Measurements from ENCODE around the gene VPS41. TPM values are rescaled to one million over a fixed set of nuclear protein-coding genes. Genes with fewer than 3 reads are reported as not detected.

Gene VPS41
- polyA plus RNA-seq, 3 donors: 10.6 to 14.6 (median 11.8) TPM

- 40 to 77% (median 70%) methylated on average over 4 of the region's 4 CpGs for WGBS, 3 donors
- no peak overlapping the region for H3K27ac ChIP-seq (ENCODE audit: low read depth, low read length)
Measured at GRCh38 chr7:38704041-38704547, 204.9 kb downstream of the VPS41 start.

- H3K27ac ChIP-seq (ENCODE audit: low read depth, low read length): no peak overlapping the region
- 70 to 88% (median 88%) methylated on average over 4 of the region's 4 CpGs for WGBS, 3 donors
Measured at GRCh38 chr7:38703093-38703492, 205.9 kb downstream of the VPS41 start.

- H3K27ac ChIP-seq (ENCODE audit: low read depth, low read length): no peak overlapping the region
- WGBS, 3 donors: 80 to 87% (median 84%) methylated on average over 10 of the region's 10 CpGs
Measured at GRCh38 chr7:38702002-38702535, 206.9 kb downstream of the VPS41 start.

- no peak overlapping the region for H3K27ac ChIP-seq (ENCODE audit: low read depth, low read length)
- WGBS, 3 donors: 63 to 75% (median 66%) methylated on average over 5 of the region's 5 CpGs
Measured at GRCh38 chr7:38700116-38700515, 208.9 kb downstream of the VPS41 start.

GRCh38 chr7:38699471-38699870, 209.5 kb downstream of the VPS41 start:
- WGBS, 3 donors: 53 to 69% (median 61%) methylated on average over 3 of the region's 3 CpGs
- H3K27ac ChIP-seq (ENCODE audit: low read depth, low read length): no peak overlapping the region

- 29 to 68% (median 54%) methylated on average over 3 of the region's 3 CpGs for WGBS, 3 donors
- no peak overlapping the region for H3K27ac ChIP-seq (ENCODE audit: low read depth, low read length)
Measured at GRCh38 chr7:38694326-38694725, 214.7 kb downstream of the VPS41 start.

- 74 to 85% (median 83%) methylated on average over 7 of the region's 7 CpGs for WGBS, 3 donors
Measured at GRCh38 chr7:38686888-38687287, 222.1 kb downstream of the VPS41 start.

GRCh38 chr7:38685851-38686250, 223.1 kb downstream of the VPS41 start:
- H3K27ac ChIP-seq (ENCODE audit: low read depth, low read length): no peak overlapping the region
- 87 to 94% (median 93%) methylated on average over 21 of the region's 21 CpGs for WGBS, 3 donors

More at GRCh38 chr7:38686888-38687287, 222.1 kb downstream of the VPS41 start:
- H3K27ac ChIP-seq (ENCODE audit: low read depth, low read length): no peak overlapping the region

GRCh38 chr7:38682606-38683005, 226.4 kb downstream of the VPS41 start:
- H3K27ac ChIP-seq (ENCODE audit: low read depth, low read length): no peak overlapping the region
- 65 to 77% (median 74%) methylated on average over 3 of the region's 3 CpGs for WGBS, 3 donors

- 38 to 70% (median 61%) methylated on average over 1 of the region's 1 CpG for WGBS, 3 donors
- no peak overlapping the region for H3K27ac ChIP-seq (ENCODE audit: low read depth, low read length)
Measured at GRCh38 chr7:38681882-38682281, 227.1 kb downstream of the VPS41 start.

- WGBS, 3 donors: 55 to 79% (median 62%) methylated on average over 3 of the region's 3 CpGs
Measured at GRCh38 chr7:38679419-38679818, 229.6 kb downstream of the VPS41 start.

GRCh38 chr7:38678698-38679054, 230.3 kb downstream of the VPS41 start:
- 57 to 100% (median 80%) methylated on average over 1 of the region's 1 CpG for WGBS, 3 donors
- no peak overlapping the region for H3K27ac ChIP-seq (ENCODE audit: low read depth, low read length)

More at GRCh38 chr7:38679419-38679818, 229.6 kb downstream of the VPS41 start:
- no peak overlapping the region for H3K27ac ChIP-seq (ENCODE audit: low read depth, low read length)

- no peak overlapping the region for H3K27ac ChIP-seq (ENCODE audit: low read depth, low read length)
- WGBS, 3 donors: 68 to 88% (median 80%) methylated on average over 5 of the region's 5 CpGs
Measured at GRCh38 chr7:38677981-38678697, 230.9 kb downstream of the VPS41 start.

- no peak overlapping the region for H3K27ac ChIP-seq (ENCODE audit: low read depth, low read length)
Measured at GRCh38 chr7:38675494-38676106, 233.4 kb downstream of the VPS41 start.

GRCh38 chr7:38674513-38674912, 234.5 kb downstream of the VPS41 start:
- WGBS, 3 donors: 35 to 49% (median 41%) methylated on average over 1 of the region's 1 CpG
- no peak overlapping the region for H3K27ac ChIP-seq (ENCODE audit: low read depth, low read length)

More at GRCh38 chr7:38675494-38676106, 233.4 kb downstream of the VPS41 start:
- WGBS, 3 donors: 34 to 68% (median 50%) methylated on average over 8 of the region's 8 CpGs

- 51 to 64% (median 52%) methylated on average over 3 of the region's 3 CpGs for WGBS, 3 donors
- H3K27ac ChIP-seq (ENCODE audit: low read depth, low read length): no peak overlapping the region
Measured at GRCh38 chr7:38673795-38674194, 235.2 kb downstream of the VPS41 start.

Data from adipose tissue (tissue), 3 donors.